ENCODE measurements around the gene TECR. TPM values are rescaled to one million over a fixed set of nuclear protein-coding genes. Genes with fewer than 3 reads are reported as not detected.
A peak's percentile ranks its signal among the peaks of the same experiment; 100 is the strongest.

Gene TECR
- total and polyA plus RNA-seq, 9 of the 15 experiments (the other 6 are each of a cell fraction or from before 2014, with no cell fraction given), result 29.3 to 211 (median 81.4) TPM

GRCh38 chr19:14497228-14497921 is 32.0 kb upstream of the TECR start (continued):
- TF ChIP-seq ARID4B (CRISPR knock-in tag; IDR thresholded peaks at IDR 0.05), result peak; percentile 47; the same call in 1 of the 2 replicates

GRCh38 chr19:14502334-14503092 is 26.9 kb upstream of the TECR start:
- intact Hi-C loops (cut with micrococcal nuclease), result no loop called here
- FAIRE-seq, result no peak
- no TSS peak for BruUV-seq (replicated peaks)

More at GRCh38 chr19:14502334-14503092, 26.9 kb upstream of the TECR start:
- Histone ChIP-seq H3K4me1 (replicated peaks in 1 of 2; ENCODE audit: control insufficient read depth in 2 of 2, insufficient read depth in 2 of 2, low read length in 2 of 2) (peaks cover 13 to 19% of the 10 kb centered on the region in 2 experiments; a peak in 4 of 5 replicates), H2AFZ (ENCODE audit: low read depth, low read length) (no peak overlapping the region), H3K9me3 (replicated peaks; ENCODE audit: control insufficient read depth, insufficient read depth, low read depth, low read length) (no peaks in the 10 kb centered on the region), H3K27ac (ENCODE audit: extremely low read depth, low read depth, low read length) (no peak overlapping the region), H3K79me2 (ENCODE audit: control insufficient read depth, insufficient read depth, low read length) (no peaks in the 10 kb centered on the region), H3K9ac (ENCODE audit: insufficient read depth in 1 of 2, low read depth in 2 of 2, low read length in 2 of 2) (peak overlapping the region in 1 of 2 experiments; percentile 20; a peak in 1 of 4 replicates), H3K27me3 (ENCODE audit: control insufficient read depth in 2 of 2, insufficient read depth in 2 of 2, low read length in 2 of 2) (no peaks in the 10 kb centered on the region), H3K4me2 (ENCODE audit: insufficient read depth, low read length) (no peak overlapping the region), H3K4me3 (no peak overlapping the region), H3K36me3 (ENCODE audit: control insufficient read depth, insufficient read depth, low read length) (no peaks in the 10 kb centered on the region), H3K9me1 (ENCODE audit: control insufficient read depth, insufficient read depth, low read length) (no peaks in the 10 kb centered on the region), H4K20me1 (replicated peaks; ENCODE audit: control insufficient read depth, insufficient read depth, low read length) (no peaks in the 10 kb centered on the region; the same call in 1 of the 2 replicates)
- in situ Hi-C loops (cut with MboI), result no loop called here
- 42% methylated on average over 11 of the region's 11 CpGs for WGBS (ENCODE audit: insufficient coverage, low coverage, missing lambda C conversion rate)
- DNase-seq (ENCODE audit: extremely low read depth in 1 of 4, low spot score in 3 of 4) (no peak), ATAC-seq (no peak)
- TF ChIP-seq FOS (IDR thresholded peaks at IDR 0.05; ENCODE audit: extremely low read depth, insufficient read length) (no peak), SMARCE1 (IDR thresholded peaks at IDR 0.05) (no peak), RBM25 (IDR thresholded peaks at IDR 0.05; ENCODE audit: low read depth, low read length, severe bottlenecking) (peak; percentile 64), BCOR (IDR thresholded peaks at IDR 0.05) (peak; percentile 42; the same call in 1 of the 2 replicates), CEBPB (tag; IDR thresholded peaks at IDR 0.05) (peak; percentile 68), MAFF (IDR thresholded peaks at IDR 0.05; ENCODE audit: low read length) (no peak)
- ChIA-PET CTCF (ENCODE audit: low intra/inter-chr PET ratio) (no interaction called here), POLR2A (interaction anchor here (1.0 to 7.5 kb wide), 2 partner anchors 14 to 35 kb away, joined by 3 to 70 read pairs; partner anchors contain the start of gene DNAJB1)
